Left colon (tissue), 2 donors: ENCODE results near the gene STRA8. TPM values are rescaled to one million over a fixed set of nuclear protein-coding genes. Genes with fewer than 3 reads are reported as not detected.

Experiments used
- ATAC-seq: fragments of 200-7000 bp; cut with Tn5 transposase; one replicate; pipeline ENCODE4 v1.9.1; 2020; ENCODE audit warnings: mild to moderate bottlenecking, moderate library complexity
- DNase-seq, 2 donors: peaks; one replicate each; pipeline ENCODE4 v3.0.0-alpha.2; 2020
- intact Hi-C, 2 donors: fragments of 100-400 bp; cut with DNase I in 1 of 2; cut with micrococcal nuclease in 1 of 2; formaldehyde crosslinking; loops; one replicate each; pipeline versions ENCODE4 v1.11.2 to v1.14.0; 2022; cut with DNase I, micrococcal nuclease
- long read RNA-seq: library from polyadenylated mRNA; unstranded; transcript quantifications from one replicate; pipeline ENCODE4 v2.0.0, GENCODE V29; 2021
- total RNA-seq, 2 donors: library from RNA; stranded (reverse); fragmentation: NEBNext Ultra II Directional; extraction: Animal tissue kit (Norgen Biotek cat#: 25700); gene quantifications; one replicate each; pipeline ENCODE4 v1.2.1, GENCODE V29; 2021
- donor health status: DM: no; HTN: no; CAD: no.
- donor health status: DM: yes; HTN: yes; CAD: no.

The STRA8 gene
- total RNA-seq: not detected
- long read RNA-seq: 0 reads

GRCh38 chr7:135233570-135233969 is at the start of gene STRA8:
STRA8 (plus strand) TSS chr7:135233838; CDS start chr7:135240525, 6,687 bp downstream.
- intact Hi-C loops: no loop called here
- ATAC-seq: no peak

GRCh38 chr7:135184254-135184841 is 49.3 kb upstream of the STRA8 start:
- intact Hi-C loops: loop anchor here in 1 of 2 donors (10.0 kb wide), 1 partner anchor 510 kb away; no protein-coding TSS in a partner anchor
- ATAC-seq (no peak), DNase-seq (no peak)

More at GRCh38 chr7:135233570-135233969, at the start of gene STRA8:
- no peak for DNase-seq

- no peak for ATAC-seq
Measured at GRCh38 chr7:135185471-135186260, 48.0 kb upstream of the STRA8 start.

GRCh38 chr7:135186261-135186540 is 47.4 kb upstream of the STRA8 start:
- intact Hi-C loops: loop anchor here in 1 of 2 donors (10.0 kb wide), 1 partner anchor 511 kb away; no protein-coding TSS in a partner anchor
- no peak for DNase-seq
- no peak for ATAC-seq

More at GRCh38 chr7:135185471-135186260, 48.0 kb upstream of the STRA8 start:
- intact Hi-C loops: loop anchor here in 1 of 2 donors (10.0 kb wide), 1 partner anchor 511 kb away; no protein-coding TSS in a partner anchor
- no peak for DNase-seq

GRCh38 chr7:135186841-135187253 is 46.8 kb upstream of the STRA8 start:
- DNase-seq: no peak
- intact Hi-C loops: loop anchor here in 1 of 2 donors (10.0 kb wide), 1 partner anchor 512 kb away; no protein-coding TSS in a partner anchor
- no peak for ATAC-seq

- DNase-seq: no peak
- intact Hi-C loops: loop anchor here in 1 of 2 donors (10.0 kb wide), 1 partner anchor 514 kb away; no protein-coding TSS in a partner anchor
- ATAC-seq: no peak
Measured at GRCh38 chr7:135188298-135188984, 45.2 kb upstream of the STRA8 start.

- intact Hi-C loops: loop anchor here in 1 of 2 donors (10.0 kb wide), 1 partner anchor 514 kb away; no protein-coding TSS in a partner anchor
- ATAC-seq (no peak), DNase-seq (no peak)
Measured at GRCh38 chr7:135189221-135189662, 44.4 kb upstream of the STRA8 start.

- ATAC-seq (no peak), DNase-seq (no peak)
- intact Hi-C loops: loop anchor here in 1 of 2 donors (10.0 kb wide), 1 partner anchor 515 kb away; no protein-coding TSS in a partner anchor
Measured at GRCh38 chr7:135189961-135190360, 43.7 kb upstream of the STRA8 start.

GRCh38 chr7:135190703-135191102 is 42.9 kb upstream of the STRA8 start:
- intact Hi-C loops: no loop called here
- no peak for ATAC-seq
- DNase-seq: no peak

- DNase-seq: no peak
- no peak for ATAC-seq
- intact Hi-C loops: no loop called here
Measured at GRCh38 chr7:135192914-135193536, 40.6 kb upstream of the STRA8 start.

GRCh38 chr7:135193615-135194081 is 40.0 kb upstream of the STRA8 start:
- no peak for ATAC-seq
- DNase-seq: no peak

GRCh38 chr7:135194494-135195095 is 39.0 kb upstream of the STRA8 start:
- no peak for DNase-seq
- intact Hi-C loops: no loop called here
- ATAC-seq: no peak

More at GRCh38 chr7:135193615-135194081, 40.0 kb upstream of the STRA8 start:
- intact Hi-C loops: no loop called here

- ATAC-seq (no peak), DNase-seq (no peak)
- intact Hi-C loops: no loop called here
Measured at GRCh38 chr7:135195156-135195555, 38.5 kb upstream of the STRA8 start.

GRCh38 chr7:135195968-135196629 is 37.5 kb upstream of the STRA8 start:
- intact Hi-C loops: no loop called here
- ATAC-seq: no peak

GRCh38 chr7:135197343-135197742 is 36.3 kb upstream of the STRA8 start:
- intact Hi-C loops: no loop called here
- DNase-seq: no peak
- no peak for ATAC-seq

More at GRCh38 chr7:135195968-135196629, 37.5 kb upstream of the STRA8 start:
- DNase-seq: no peak

- intact Hi-C loops: no loop called here
- no peak for ATAC-seq
- DNase-seq: no peak
Measured at GRCh38 chr7:135197906-135198655, 35.6 kb upstream of the STRA8 start.

- no peak for DNase-seq
- intact Hi-C loops: no loop called here
- ATAC-seq: no peak
Measured at GRCh38 chr7:135199439-135199838, 34.2 kb upstream of the STRA8 start.
